ENCODE measurements around the gene CDH6.

- TF ChIP-seq RAD21 (IDR thresholded peaks at IDR 0.05; ENCODE audit: insufficient read depth, low read depth, low read length): no peak
- TF ChIP-seq TCF7 (IDR thresholded peaks at IDR 0.05; ENCODE audit: borderline replicate concordance): no peak
- no peak for TF ChIP-seq EZH2 (IDR thresholded peaks at IDR 0.05; ENCODE audit: borderline replicate concordance, control insufficient read depth, low read depth, low read length)
- TF ChIP-seq GABPA (IDR thresholded peaks at IDR 0.05; ENCODE audit: low read depth): no peak
- TF ChIP-seq SMC3 (IDR thresholded peaks at IDR 0.05; ENCODE audit: borderline replicate concordance, low read length): no peak
- TF ChIP-seq, protein P1, sequence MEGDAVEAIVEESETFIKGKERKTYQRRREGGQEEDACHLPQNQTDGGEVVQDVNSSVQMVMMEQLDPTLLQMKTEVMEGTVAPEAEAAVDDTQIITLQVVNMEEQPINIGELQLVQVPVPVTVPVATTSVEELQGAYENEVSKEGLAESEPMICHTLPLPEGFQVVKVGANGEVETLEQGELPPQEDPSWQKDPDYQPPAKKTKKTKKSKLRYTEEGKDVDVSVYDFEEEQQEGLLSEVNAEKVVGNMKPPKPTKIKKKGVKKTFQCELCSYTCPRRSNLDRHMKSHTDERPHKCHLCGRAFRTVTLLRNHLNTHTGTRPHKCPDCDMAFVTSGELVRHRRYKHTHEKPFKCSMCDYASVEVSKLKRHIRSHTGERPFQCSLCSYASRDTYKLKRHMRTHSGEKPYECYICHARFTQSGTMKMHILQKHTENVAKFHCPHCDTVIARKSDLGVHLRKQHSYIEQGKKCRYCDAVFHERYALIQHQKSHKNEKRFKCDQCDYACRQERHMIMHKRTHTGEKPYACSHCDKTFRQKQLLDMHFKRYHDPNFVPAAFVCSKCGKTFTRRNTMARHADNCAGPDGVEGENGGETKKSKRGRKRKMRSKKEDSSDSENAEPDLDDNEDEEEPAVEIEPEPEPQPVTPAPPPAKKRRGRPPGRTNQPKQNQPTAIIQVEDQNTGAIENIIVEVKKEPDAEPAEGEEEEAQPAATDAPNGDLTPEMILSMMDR (IDR thresholded peaks at IDR 0.05 in 2 of 3, conservative IDR thresholded peaks at IDR 0.05 in 1 of 3; ENCODE audit: control insufficient read depth in 2 of 3, extremely low read depth in 1 of 3, insufficient read depth in 1 of 3, low read depth in 3 of 3, low read length in 3 of 3): no peak
- no peak for TF ChIP-seq TARDBP (IDR thresholded peaks at IDR 0.05; ENCODE audit: borderline replicate concordance)
- TF ChIP-seq KAT2A (conservative IDR thresholded peaks at IDR 0.05; ENCODE audit: control insufficient read depth, low read depth, low read length): no peak
- no peak for TF ChIP-seq BMI1 (IDR thresholded peaks at IDR 0.05; ENCODE audit: borderline replicate concordance)
- TF ChIP-seq POLR2A (IDR thresholded peaks at IDR 0.05; ENCODE audit: low read depth, low read length): no peak
- no peak for TF ChIP-seq POLR2AphosphoS5 (IDR thresholded peaks at IDR 0.05; ENCODE audit: low read length)
- TF ChIP-seq YBX1 (IDR thresholded peaks at IDR 0.05): no peak
- no peak for TF ChIP-seq ZBTB33 (IDR thresholded peaks at IDR 0.05)
- no peak for TF ChIP-seq CHD4 (IDR thresholded peaks at IDR 0.05)
Measured at GRCh38 chr5:31161781-31162181, 31.7 kb upstream of the CDH6 start.
